A549 (cell line): Measurements from ENCODE around the gene ZNF821. TPM values are rescaled to one million over a fixed set of nuclear protein-coding genes. Genes with fewer than 3 reads are reported as not detected.
A peak's percentile ranks its signal among the peaks of the same experiment; 100 is the strongest.

ENCODE experiments used
- ATAC-seq, 2 experiments: fragments of 200-7000 bp in 1 of 2; fragments of >200 bp in 1 of 2; cut with Nextera tagmentation in 1 of 2; cut with Tn5 transposase in 1 of 2; 3 replicates each; pipeline versions ENCODE4 v1.8.0 to v1.9.1; 2018 to 2020; ENCODE audit warnings: mild to moderate bottlenecking in 1 of 2, moderate library complexity in 1 of 2
- CTCF ChIA-PET: fragments of 300-600 bp; sonication (Branson Sonifier 250); formaldehyde crosslinking; extraction: SDS; loops from one replicate; lab custom pipeline; 2021; ENCODE audit warnings: antibody characterized with exemption, inconsistent platforms; lab: Yijun Ruan, JAX
- POLR2A ChIA-PET: fragments of 350-600 bp; formaldehyde crosslinking; extraction: SDS; loops from one replicate; lab custom pipeline; 2021; ENCODE audit warnings: antibody characterized with exemption, inconsistent platforms; lab: Yijun Ruan, JAX
- DNase-seq, 2 experiments: peaks; one replicate each; pipeline versions ENCODE4 v3.0.0 to v3.0.0-alpha.2; 2011 to 2016; ENCODE audit warnings: low read depth in 1 of 2, low spot score in 1 of 2
- FAIRE-seq: peaks from 2 replicates; lab custom pipeline; 2011; peaks lifted over from hg19 to GRCh38; lab: Jason Lieb, UNC
- H3K27ac ChIP-seq, 2 experiments: fragments of >200 bp; sonication (Bioruptor Twin); formaldehyde crosslinking; 3 replicates each; pipeline ENCODE4 v1.5.1; 2016 to 2017
- H3K4me1 ChIP-seq: fragments of >200 bp; sonication (Bioruptor Twin); formaldehyde crosslinking; 3 replicates; pipeline ENCODE4 v1.6.1; 2016
- H3K4me2 ChIP-seq: fragments of >200 bp; sonication (Bioruptor Twin); formaldehyde crosslinking; 3 replicates; pipeline ENCODE4 v1.6.1; 2016
- H3K4me3 ChIP-seq: fragments of >200 bp; sonication (Bioruptor Twin); formaldehyde crosslinking; 3 replicates; pipeline ENCODE4 v1.5.1; 2016
- H3K9me3 ChIP-seq: fragments of >200 bp; sonication (Bioruptor Twin); formaldehyde crosslinking; 3 replicates; pipeline ENCODE4 v1.6.1; 2016
- CBX8 ChIP-seq: fragments of 200-600 bp; sonication (generic); IDR thresholded peaks from 2 replicates; pipeline ENCODE4 v1.6.1; 2016
- CEBPB ChIP-seq, 2 experiments: fragments of >200 bp in 1 of 2; sonication (Bioruptor Twin) in 1 of 2; formaldehyde crosslinking in 1 of 2; IDR thresholded peaks; 2 replicates each; pipeline ENCODE4 v1.6.1; 2012 to 2016
- CTCF ChIP-seq: fragments of >200 bp; sonication (Bioruptor Twin); formaldehyde crosslinking; IDR thresholded peaks from 3 replicates; pipeline ENCODE4 v1.5.1; 2016
- GATA3 ChIP-seq: IDR thresholded peaks from 2 replicates; pipeline ENCODE4 v1.6.1; 2012; ENCODE audit warnings: borderline replicate concordance
- HOXA7 ChIP-seq: fragments of 250-450 bp; sonication (Bioruptor Pico); IDR thresholded peaks from 2 replicates; pipeline ENCODE4 v1.5.0; 2020; ENCODE audit warnings: mild to moderate bottlenecking, moderate library complexity
- KDM5A ChIP-seq: fragments of 200-600 bp; sonication (generic); IDR thresholded peaks from 2 replicates; pipeline ENCODE4 v1.6.1; 2016; ENCODE audit warnings: antibody characterized with exemption, mild to moderate bottlenecking
- MAX ChIP-seq: IDR thresholded peaks from 2 replicates; pipeline ENCODE4 v1.6.1; 2012
- MYC ChIP-seq: IDR thresholded peaks from 2 replicates; pipeline ENCODE4 v1.6.1; 2012; ENCODE audit warnings: mild to moderate bottlenecking, inconsistent platforms, low read length, improper control_type of control experiment, borderline replicate concordance
- PHF8 ChIP-seq: fragments of 200-600 bp; sonication (generic); IDR thresholded peaks from 2 replicates; pipeline ENCODE4 v1.6.1; 2016; ENCODE audit warnings: low read depth, mild to moderate bottlenecking, antibody characterized with exemption, moderate library complexity, borderline replicate concordance
- RAD21 ChIP-seq, 2 experiments: fragments of >200 bp in 1 of 2; sonication (Bioruptor Twin) in 1 of 2; formaldehyde crosslinking in 1 of 2; IDR thresholded peaks in 1 of 2; conservative IDR thresholded peaks in 1 of 2; 2 replicates in 1 of 2; 3 replicates in 1 of 2; pipeline ENCODE4 v1.6.1; 2012 to 2018; ENCODE audit warnings: inconsistent platforms in 1 of 2
- REST ChIP-seq: fragments of 200-600 bp; sonication (generic); IDR thresholded peaks from 2 replicates; pipeline ENCODE4 v1.6.1; 2016; ENCODE audit warnings: antibody characterized with exemption, mild to moderate bottlenecking, moderate library complexity
- SREBF2 ChIP-seq: fragments of 450-650 bp; IDR thresholded peaks from 2 replicates; pipeline ENCODE4 v1.6.1; 2014; ENCODE audit warnings: mild to moderate bottlenecking, moderate library complexity
- ZC3H11A ChIP-seq: fragments of 450-650 bp; IDR thresholded peaks from 2 replicates; pipeline ENCODE4 v1.6.1; 2014; ENCODE audit warnings: antibody characterized with exemption, mild to moderate bottlenecking
- ZFP36 ChIP-seq: fragments of 450-650 bp; IDR thresholded peaks from 2 replicates; pipeline ENCODE4 v1.6.1; 2014; ENCODE audit warnings: borderline replicate concordance; ENCODE audit not compliant: partially characterized antibody
- WGBS: methylation state at CpG from one replicate; pipeline ENCODE4 v1.1.6; 2017; ENCODE audit errors: missing lambda C conversion rate; 5-methylcytosine and 5-hydroxymethylcytosine counted together
- polyA plus RNA-seq, 4 experiments: library from polyadenylated mRNA; depleted of rRNA in 3 of 4; stranded (reverse); fragments of >200 nt; fragmentation: RNase III in 1 of 4; extraction: RNeasy Plus Mini Kit Qiagen cat#74134 plus additional on column Dnase treatment in 1 of 4; gene quantifications; 2 replicates in 3 of 4; 3 replicates in 1 of 4; pipeline ENCODE4 v1.2.3, GENCODE V29; 2011 to 2017
- TF ChIP-seq, protein P1 (sequence below): IDR thresholded peaks from 2 replicates; pipeline ENCODE4 v1.6.1; 2012; ENCODE audit warnings: low read depth, borderline replicate concordance

The ZNF821 gene
- polyA plus RNA-seq, 2 of the 4 experiments (the other 2 are of a cell fraction): 3.8 to 4.5 TPM

DNA sequence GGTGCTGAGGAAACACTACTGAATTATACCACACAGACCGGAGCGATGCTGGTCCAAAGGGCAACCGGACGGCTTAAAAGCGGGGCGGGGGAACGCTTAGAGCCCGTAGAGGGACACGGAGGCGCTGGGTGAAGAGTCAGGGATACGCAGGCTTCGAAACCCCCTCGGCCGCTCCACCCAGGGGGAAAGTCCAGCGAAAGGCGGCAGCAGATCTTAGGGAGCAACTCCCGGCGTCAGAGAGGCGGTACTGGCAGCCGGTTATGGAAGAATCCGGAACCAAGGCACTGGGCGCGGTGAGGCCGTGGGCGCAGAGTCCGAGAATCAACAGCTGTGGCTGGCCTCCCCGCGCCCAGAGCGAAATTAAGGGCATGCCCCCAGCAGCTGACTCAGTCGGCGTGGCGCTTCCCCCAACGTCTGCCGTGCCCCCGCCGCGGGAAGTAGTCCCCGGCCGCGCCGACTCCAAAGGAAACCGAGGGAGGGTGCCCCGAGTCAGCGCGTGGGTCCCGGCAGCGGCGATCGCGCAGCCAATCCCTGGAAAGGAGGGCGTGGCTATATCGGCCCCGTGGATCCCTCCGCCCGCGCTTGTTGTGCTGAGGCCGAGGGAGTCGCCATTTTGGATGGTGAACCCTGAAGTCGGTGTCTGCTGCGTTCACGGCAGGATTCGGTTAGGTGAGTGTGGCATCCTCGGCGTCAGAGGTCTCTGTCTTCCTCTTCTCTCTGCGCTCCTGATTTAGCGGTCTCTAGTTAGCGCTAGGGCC is 11.1 kb upstream of the ZNF821 start, which contains the start of gene IST1 (continued):
- TF ChIP-seq MAX (peak; percentile 97), ZC3H11A (no peak), ZFP36 (peak; percentile 75), SREBF2 (no peak), HOXA7 (CRISPR knock-in tag) (no peak), RAD21 (conservative IDR thresholded peaks at IDR 0.05 in 1 of 2, IDR thresholded peaks at IDR 0.05 in 1 of 2) (no peak)
- TF ChIP-seq, protein P1, sequence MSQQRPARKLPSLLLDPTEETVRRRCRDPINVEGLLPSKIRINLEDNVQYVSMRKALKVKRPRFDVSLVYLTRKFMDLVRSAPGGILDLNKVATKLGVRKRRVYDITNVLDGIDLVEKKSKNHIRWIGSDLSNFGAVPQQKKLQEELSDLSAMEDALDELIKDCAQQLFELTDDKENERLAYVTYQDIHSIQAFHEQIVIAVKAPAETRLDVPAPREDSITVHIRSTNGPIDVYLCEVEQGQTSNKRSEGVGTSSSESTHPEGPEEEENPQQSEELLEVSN: peak; percentile 79

DNA sequence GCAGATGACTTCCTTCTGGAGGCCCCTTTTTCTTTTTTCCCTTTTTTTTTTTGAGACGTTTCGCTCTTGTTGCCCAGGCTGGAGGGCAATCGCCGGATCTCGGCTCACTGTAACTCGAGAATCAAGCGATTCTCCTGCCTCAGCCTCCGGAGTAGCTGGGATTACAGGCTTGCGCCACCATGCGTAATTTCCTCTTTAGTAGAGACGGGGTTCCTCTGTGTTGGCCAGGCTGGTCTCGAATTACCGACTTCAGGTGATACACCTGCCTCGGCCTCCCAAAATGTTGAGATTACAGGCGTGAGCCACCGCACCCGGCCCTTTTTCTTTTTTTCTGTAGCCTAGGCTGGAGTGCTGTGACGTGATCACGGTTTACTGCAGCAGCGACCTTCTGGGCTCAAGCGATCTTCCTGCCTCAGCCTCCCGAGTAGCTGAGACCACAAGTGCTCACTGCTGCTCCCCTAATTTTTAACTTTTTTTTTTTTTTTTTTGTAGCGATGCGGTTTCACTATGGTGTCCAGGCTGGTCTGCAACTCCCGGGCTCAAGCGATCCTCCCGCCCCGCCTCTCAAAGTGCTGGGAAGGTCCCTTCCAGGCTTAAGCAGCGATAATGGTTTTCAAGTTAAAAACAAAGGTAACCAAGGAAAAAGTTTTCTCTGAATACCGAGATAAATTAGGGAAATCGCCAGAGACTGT is 10.4 kb upstream of the ZNF821 start:
- 0 out of 2 replicates have a peak, but pooled peaks have one; percentile 2 for TF ChIP-seq PHF8
- peak in 1 of 2 experiments; percentile 42; a peak in 1 of 4 replicates for TF ChIP-seq CEBPB (IDR thresholded peaks at IDR 0.05)
- no peak for TF ChIP-seq KDM5A
- no peak for TF ChIP-seq MYC
- TF ChIP-seq CTCF: 0 out of 3 replicates have a peak, but pooled peaks have one; percentile 13
- TF ChIP-seq REST: no peak
- no peak for TF ChIP-seq GATA3
- no peak for TF ChIP-seq CBX8
- Histone ChIP-seq H3K9me3 (no peaks in the 10 kb centered on the region), H3K27ac (peak overlapping the region; percentile 92 to 96), H3K4me3 (peak overlapping the region; percentile 78), H3K4me1 (peaks cover 21% of the 10 kb centered on the region; the same call in 2 of the 3 replicates), H3K4me2 (peak overlapping the region; percentile 80)
- DNase-seq (peak in 1 of 2 experiments; percentile 70), ATAC-seq (peak; percentile 21 to 43; a peak in 5 of 6 replicates), FAIRE-seq (no peak)
- ChIA-PET CTCF (interaction anchor here (0.6 to 9.5 kb wide), 4 partner anchors 11 to 1916 kb away, joined by 3 to 71 read pairs (median 5); partner anchors contain the start of gene ZNF821), POLR2A (interaction anchor here (1.0 to 3.1 kb wide), 7 partner anchors 8 to 199 kb away, joined by 3 to 18 read pairs (median 5); partner anchors contain the start of genes AP1G1, DHX38, TXNL4B and ZNF821)
- WGBS: under 1% methylated on average over 31 of the region's 31 CpGs
